ENCODE data around the gene MAPK8IP3. TPM values are rescaled to one million over a fixed set of nuclear protein-coding genes. Genes with fewer than 3 reads are reported as not detected.

The MAPK8IP3 gene
- total RNA-seq = 85.8 TPM

GRCh38 chr16:1705688-1706385 is at the start of gene MAPK8IP3:
Gene MAPK8IP3, plus strand, starts transcription at chr16:1706195. Its CDS starts 145 bp downstream, at chr16:1706340.

GRCh38 chr16:1677942-1678499 is 28.0 kb upstream of the MAPK8IP3 start, which contains the start of gene JPT2:
Gene JPT2, plus strand, starts transcription at chr16:1678279. Its CDS starts 34 bp downstream, at chr16:1678313.

DNA sequence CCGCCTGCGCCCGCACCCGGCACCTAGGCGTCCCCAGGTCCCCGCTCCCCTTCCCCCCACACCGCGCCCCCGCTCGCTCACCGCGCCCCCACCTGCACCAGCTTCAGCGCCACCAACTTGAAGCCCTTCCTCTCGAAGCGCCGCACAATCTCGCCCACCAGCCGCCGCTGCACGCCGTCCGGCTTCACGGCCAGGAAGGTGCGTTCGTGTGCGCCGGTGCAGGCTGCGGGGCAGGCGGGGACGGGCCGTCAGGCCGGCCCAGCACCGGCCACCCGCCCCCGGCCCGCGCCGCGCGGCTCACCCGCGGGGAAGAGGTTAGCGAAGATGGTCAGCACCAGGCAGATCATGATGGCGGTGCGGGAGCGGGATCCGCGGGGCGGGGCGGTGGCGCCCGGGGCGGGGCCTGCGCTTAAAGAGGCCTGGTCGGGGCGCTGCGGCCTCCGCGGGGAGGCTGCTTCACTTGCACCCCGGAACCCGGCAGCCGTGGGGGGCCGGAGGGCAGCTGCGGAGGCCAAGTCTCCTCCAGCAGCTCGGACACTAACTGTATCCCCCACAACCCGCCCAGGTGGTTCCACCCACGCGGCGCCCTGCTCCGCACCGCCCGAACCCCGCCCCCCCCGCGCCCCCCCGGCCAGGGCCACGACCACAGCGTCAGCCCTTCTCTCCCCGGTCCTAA is 65.3 kb downstream of the MAPK8IP3 start, which contains the start of gene NME3:
NME3 (minus strand) TSS at position 356 of the 676 bp plus-strand sequence; CDS start at position 347, 9 bp downstream.

GRCh38 chr16:1772362-1772907 is 66.4 kb downstream of the MAPK8IP3 start, which contains the start of gene EME2:
Gene EME2, plus strand, starts transcription at chr16:1772810. Its CDS starts 418 bp downstream, at chr16:1773228.

DNA sequence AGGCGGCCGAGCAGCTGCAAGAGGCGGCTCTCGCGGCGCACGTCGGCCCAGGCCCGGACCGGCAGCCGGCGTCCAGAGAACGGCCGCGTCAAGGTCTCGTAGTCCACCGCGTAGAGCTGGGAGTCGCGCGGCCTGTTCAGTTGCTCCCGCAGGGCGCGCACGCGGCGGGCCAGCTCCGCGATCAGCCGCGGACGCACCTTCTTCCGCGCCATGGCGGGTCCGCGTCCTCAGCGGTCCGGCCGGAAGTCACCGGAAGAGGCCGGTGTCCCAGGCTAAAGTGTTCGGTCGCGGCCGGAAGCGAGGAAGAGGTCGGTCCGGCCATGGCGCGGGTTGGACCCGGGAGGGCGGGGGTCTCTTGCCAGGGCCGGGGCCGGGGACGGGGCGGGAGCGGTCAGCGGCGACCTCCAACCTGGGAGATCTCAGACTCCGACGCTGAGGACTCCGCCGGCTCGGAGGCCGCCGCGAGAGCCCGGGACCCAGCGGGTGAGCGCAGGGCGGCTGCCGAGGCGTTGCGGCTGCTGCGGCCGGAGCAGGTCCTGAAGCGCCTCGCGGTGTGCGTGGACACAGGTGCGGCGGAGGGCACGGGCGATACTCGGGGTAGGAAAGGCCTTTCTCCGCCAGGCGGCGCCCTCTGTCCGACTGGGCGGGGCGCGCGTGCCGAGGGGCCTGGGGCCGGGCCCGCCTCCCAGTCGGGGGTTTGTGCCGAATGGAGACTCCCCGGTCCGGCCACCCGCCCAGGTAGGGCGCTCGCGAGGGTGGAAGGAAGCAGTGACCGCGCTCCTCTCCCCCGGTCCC is 67.1 kb downstream of the MAPK8IP3 start, which contains the start of gene MRPS34:
MRPS34 (minus strand) TSS at position 227 of the 795 bp plus-strand sequence; CDS start at position 212, 15 bp downstream.

GRCh38 chr16:1782408-1783264 is 76.6 kb downstream of the MAPK8IP3 start, which contains the start of the genes NUBP2 and SPSB3:
Gene NUBP2, plus strand, starts transcription at chr16:1782960. Its CDS starts 61 bp downstream, at chr16:1783021.
Gene SPSB3, minus strand, starts transcription at chr16:1782571. Its CDS starts 1,088 bp downstream, at chr16:1781483.

GRCh38 chr16:1793578-1794220 is 87.7 kb downstream of the MAPK8IP3 start, which contains the start of gene IGFALS:
Gene IGFALS, minus strand, starts transcription at chr16:1793705. Its CDS starts 53 bp downstream, at chr16:1793652.

Small RNA genes within 50 kb of the gene (small RNA-seq; reads per million reads assigned to genes)
- gene MIR3177 = 0.15 reads per million

Other genes with a start within 250 kb of the MAPK8IP3 start
- 47.3 TPM for gene CLCN7, start 231.2 kb upstream of the MAPK8IP3 start, total RNA-seq
- gene PTX4, start 217.3 kb upstream of the MAPK8IP3 start, total RNA-seq = 0.23 TPM
- 19.6 TPM for gene TELO2, start 212.8 kb upstream of the MAPK8IP3 start, total RNA-seq
- 3.2 TPM for gene TMEM204, start 172.5 kb upstream of the MAPK8IP3 start, total RNA-seq
- gene IFT140, start 94.1 kb upstream of the MAPK8IP3 start, total RNA-seq = 42.7 TPM
- gene CRAMP1, start 93.8 kb upstream of the MAPK8IP3 start, total RNA-seq = 10.1 TPM
- gene JPT2, start 27.9 kb upstream of the MAPK8IP3 start, total RNA-seq = 35.1 TPM
- gene NME3, start 65.3 kb downstream of the MAPK8IP3 start, total RNA-seq = 23.8 TPM
- gene EME2, start 66.6 kb downstream of the MAPK8IP3 start, total RNA-seq = 12.0 TPM
- gene MRPS34, start 66.9 kb downstream of the MAPK8IP3 start, total RNA-seq = 34.4 TPM
- gene SPSB3, start 76.4 kb downstream of the MAPK8IP3 start, total RNA-seq = 44.5 TPM
- 36.2 TPM for gene NUBP2, start 76.8 kb downstream of the MAPK8IP3 start, total RNA-seq
- gene IGFALS, start 87.5 kb downstream of the MAPK8IP3 start, total RNA-seq = not detected
- gene HAGH, start 120.6 kb downstream of the MAPK8IP3 start, total RNA-seq = 67.4 TPM
- 44.3 TPM for gene FAHD1, start 121.0 kb downstream of the MAPK8IP3 start, total RNA-seq
- gene MEIOB, start 166.0 kb downstream of the MAPK8IP3 start, total RNA-seq = 1.8 TPM
- gene HS3ST6, start 212.2 kb downstream of the MAPK8IP3 start, total RNA-seq = not detected
- gene MSRB1, start 237.0 kb downstream of the MAPK8IP3 start, total RNA-seq = 6.7 TPM
- not detected for gene RPL3L, start 248.5 kb downstream of the MAPK8IP3 start, total RNA-seq

All from diencephalon (tissue), 1 donor.